CD4-positive, alpha-beta memory T cell (primary cell): ENCODE data around the gene PFN3. TPM values are rescaled to one million over a fixed set of nuclear protein-coding genes. Genes with fewer than 3 reads are reported as not detected.
A peak's percentile ranks its signal among the peaks of the same experiment; 100 is the strongest.

ENCODE experiments used
- CTCF ChIA-PET: fragments of 350-600 bp; sonication (Branson Sonifier 250); formaldehyde crosslinking; loops from one replicate; lab custom pipeline; 2021; ENCODE audit warnings: inconsistent platforms; ENCODE audit not compliant: partially characterized antibody; lab: Charles Lee
- POLR2A ChIA-PET: fragments of 350-600 bp; sonication (Branson Sonifier 250); formaldehyde crosslinking; loops from one replicate; lab custom pipeline; 2021; ENCODE audit not compliant: partially characterized antibody; lab: Charles Lee
- DNase-seq, 5 donors: peaks; one replicate each; pipeline versions ENCODE4 v3.0.0 to v3.0.0-alpha.2; 2020 to 2022; ENCODE audit warnings: mixed read lengths in 1 of 5
- H3K27ac ChIP-seq: one replicate; pipeline ENCODE4 v1.7.0; 2013; ENCODE audit warnings: low read depth, low read length
- H3K27me3 ChIP-seq: 2 replicates; pipeline ENCODE4 v1.7.0; 2013; ENCODE audit warnings: mild to moderate bottlenecking, low read length, moderate library complexity; ENCODE audit not compliant: insufficient read depth
- H3K36me3 ChIP-seq: 2 replicates; pipeline ENCODE4 v1.7.0; 2013; ENCODE audit warnings: mild to moderate bottlenecking, low read length, moderate library complexity; ENCODE audit not compliant: insufficient read depth
- H3K4me1 ChIP-seq: 2 replicates; pipeline ENCODE4 v1.7.0; 2013; ENCODE audit warnings: mild to moderate bottlenecking, low read length, moderate library complexity; ENCODE audit not compliant: insufficient read depth
- H3K4me3 ChIP-seq, 2 donors: one replicate each; pipeline ENCODE4 v1.7.0; 2013; ENCODE audit warnings: low read length in 2 of 2, mild to moderate bottlenecking in 1 of 2
- H3K9me3 ChIP-seq, 2 donors: one replicate each; pipeline ENCODE4 v1.7.0; 2013; ENCODE audit warnings: low read length in 2 of 2, control low read depth in 1 of 2; ENCODE audit not compliant: control insufficient read depth in 1 of 2
- H3K27ac Mint-ChIP-seq, 7 donors: one replicate each; pipeline ENCODE4 v1.8.0; 2020 to 2021; ENCODE audit warnings: mixed read lengths in 7 of 7, mild to moderate bottlenecking in 6 of 7, inconsistent platforms in 3 of 7, moderate library complexity in 3 of 7
- H3K27me3 Mint-ChIP-seq, 2 donors: one replicate each; pipeline ENCODE4 v1.8.0; 2020 to 2021; ENCODE audit warnings: mixed read lengths in 2 of 2
- H3K36me3 Mint-ChIP-seq, 2 donors: one replicate each; pipeline ENCODE4 v1.8.0; 2020 to 2021; ENCODE audit warnings: mixed read lengths in 2 of 2, inconsistent platforms in 1 of 2, mild to moderate bottlenecking in 1 of 2
- H3K4me1 Mint-ChIP-seq, 4 donors: one replicate each; pipeline ENCODE4 v1.8.0; 2020 to 2021; ENCODE audit warnings: mixed read lengths in 4 of 4, mild to moderate bottlenecking in 1 of 4
- H3K4me3 Mint-ChIP-seq, 8 donors: one replicate each; pipeline ENCODE4 v1.8.0; 2020 to 2021; ENCODE audit warnings: mixed read lengths in 8 of 8, mild to moderate bottlenecking in 7 of 8, moderate library complexity in 6 of 8, inconsistent platforms in 3 of 8
- H3K9me3 Mint-ChIP-seq, 8 donors: one replicate each; pipeline ENCODE4 v1.8.0; 2020 to 2021; ENCODE audit warnings: mixed read lengths in 8 of 8, mild to moderate bottlenecking in 5 of 8, inconsistent platforms in 3 of 8, moderate library complexity in 1 of 8
- intact Hi-C: fragments of 100-400 bp; cut with micrococcal nuclease; formaldehyde crosslinking; loops from one replicate; pipeline ENCODE4 v1.15.1; 2023
- polyA plus RNA-seq, 2 donors: library from polyadenylated mRNA; unstranded; fragments of 300-500 nt; fragmentation: Illumina TruSeq; gene quantifications; one replicate each; pipeline ENCODE4 v1.2.3, GENCODE V29; 2021
- total RNA-seq, 2 experiments: library from RNA; stranded (reverse); gene quantifications; one replicate each; pipeline ENCODE4 v1.2.3, GENCODE V29; 2021

Gene PFN3
- total and polyA plus RNA-seq, 4 experiments from 2014 or later, result not detected

DNA sequence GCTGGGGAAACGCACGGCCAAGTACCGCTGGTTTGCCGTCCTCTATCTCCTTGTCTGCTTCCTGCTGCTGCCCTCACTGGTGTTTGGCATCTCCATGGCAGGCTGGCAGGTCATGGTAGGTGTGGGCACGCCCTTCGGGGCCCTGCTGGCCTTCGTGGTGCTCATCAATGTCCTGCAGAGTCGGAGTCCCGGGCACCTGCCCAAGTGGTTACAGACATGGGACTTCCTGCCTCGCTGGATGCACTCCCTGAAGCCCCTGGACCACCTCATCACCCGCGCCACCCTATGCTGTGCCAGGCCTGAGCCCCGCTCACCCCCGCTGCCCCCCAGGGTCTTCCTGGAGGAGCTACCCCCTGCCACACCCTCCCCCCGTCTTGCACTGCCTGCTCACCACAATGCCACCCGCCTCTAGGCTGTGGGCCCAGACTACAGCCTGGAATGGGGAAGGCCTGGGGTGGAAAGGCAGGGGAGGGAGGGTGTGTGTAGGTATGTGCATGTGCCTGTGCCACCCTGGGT, 2.5 kb downstream of the PFN3 start:
- H3K9me3 Mint-ChIP-seq, result peaks cover 0 to 1% (median 0%) of the 10 kb centered on the region in 8 donors
- intact Hi-C loops, result no loop called here
- no peaks in the 10 kb centered on the region for H3K27me3 ChIP-seq
- no peak overlapping the region for H3K4me3 Mint-ChIP-seq
- peaks cover 10% of the 10 kb centered on the region for H3K4me1 ChIP-seq
- H3K27me3 Mint-ChIP-seq, result no peaks in the 10 kb centered on the region
- ChIA-PET CTCF (interaction anchor here (0.6 kb wide), 1 partner anchor 31 kb away, joined by 3 read pairs; no protein-coding TSS in a partner anchor), POLR2A (no interaction called here)
- DNase-seq, result no peak
- no peaks in the 10 kb centered on the region for H3K36me3 ChIP-seq
- no peak overlapping the region for H3K27ac ChIP-seq
- H3K9me3 ChIP-seq, result no peaks in the 10 kb centered on the region
- no peaks in the 10 kb centered on the region for H3K36me3 Mint-ChIP-seq
- no peak overlapping the region for H3K4me3 ChIP-seq
- no peak overlapping the region for H3K27ac Mint-ChIP-seq
- peaks cover 4 to 12% (median 8%) of the 10 kb centered on the region in 4 donors for H3K4me1 Mint-ChIP-seq

GRCh38 chr5:177396807-177397206, 3.7 kb downstream of the PFN3 start:
- no peak for DNase-seq
- no peak overlapping the region for H3K4me3 Mint-ChIP-seq
- Histone ChIP-seq H3K4me1 (no peaks in the 10 kb centered on the region), H3K27me3 (no peaks in the 10 kb centered on the region), H3K36me3 (no peaks in the 10 kb centered on the region), H3K9me3 (no peaks in the 10 kb centered on the region), H3K27ac (no peak overlapping the region), H3K4me3 (no peak overlapping the region)
- peaks cover 0 to 1% (median 0%) of the 10 kb centered on the region in 8 donors for H3K9me3 Mint-ChIP-seq
- H3K27ac Mint-ChIP-seq, result no peak overlapping the region
- no peaks in the 10 kb centered on the region for H3K27me3 Mint-ChIP-seq
- CTCF ChIA-PET, result no interaction called here
- POLR2A ChIA-PET, result no interaction called here
- intact Hi-C loops, result no loop called here
- H3K4me1 Mint-ChIP-seq, result peaks cover 0 to 2% (median under 1%) of the 10 kb centered on the region in 4 donors
- H3K36me3 Mint-ChIP-seq, result no peaks in the 10 kb centered on the region

- peaks cover 3 to 9% (median 4%) of the 10 kb centered on the region in 4 donors for H3K4me1 Mint-ChIP-seq
- intact Hi-C loops, result no loop called here
- H3K27ac ChIP-seq, result no peak overlapping the region
- CTCF ChIA-PET, result interaction anchor here (1.5 to 11.6 kb wide), 3 partner anchors 8 to 78 kb away, joined by 6 to 271 read pairs (median 8); no protein-coding TSS in a partner anchor
- POLR2A ChIA-PET, result no interaction called here
- H3K27me3 ChIP-seq, result no peaks in the 10 kb centered on the region
- no peaks in the 10 kb centered on the region for H3K36me3 Mint-ChIP-seq
- no peak overlapping the region for H3K27ac Mint-ChIP-seq
- H3K4me1 ChIP-seq, result peaks cover 1% of the 10 kb centered on the region
- H3K9me3 Mint-ChIP-seq, result peaks cover 0 to 1% (median 0%) of the 10 kb centered on the region in 8 donors
- H3K27me3 Mint-ChIP-seq, result no peaks in the 10 kb centered on the region
- no peaks in the 10 kb centered on the region for H3K36me3 ChIP-seq
- H3K4me3 Mint-ChIP-seq, result no peak overlapping the region
- no peak overlapping the region for H3K4me3 ChIP-seq
- H3K9me3 ChIP-seq, result no peaks in the 10 kb centered on the region
- no peak for DNase-seq
Measured at GRCh38 chr5:177396078-177396477, 4.4 kb downstream of the PFN3 start.

DNA sequence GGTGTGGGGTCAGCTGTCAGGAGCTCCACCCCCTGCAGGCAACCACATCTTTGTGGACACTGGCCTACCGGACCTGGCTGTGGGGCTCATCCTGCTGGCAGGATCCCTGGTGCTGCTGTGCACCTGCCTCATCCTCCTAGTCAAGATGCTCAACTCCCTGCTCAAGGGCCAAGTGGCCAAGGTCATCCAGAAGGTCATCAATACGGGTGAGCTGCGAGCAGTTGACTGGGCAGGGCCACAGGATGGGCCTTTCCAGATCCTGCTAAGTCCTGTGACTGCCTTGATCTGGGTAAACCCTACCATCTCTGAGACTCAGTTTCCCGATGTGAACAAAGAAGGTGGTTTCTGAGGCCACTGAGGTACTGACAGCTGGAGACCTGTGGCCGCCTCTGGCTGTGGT, 6.5 kb downstream of the PFN3 start:
- POLR2A ChIA-PET, result interaction anchor here (6.6 to 10.3 kb wide), 2 partner anchors 10 to 52 kb away, joined by 86 to 138 read pairs; partner anchors contain the start of genes PFN3 and PRR7
- no peak overlapping the region for H3K27ac ChIP-seq
- DNase-seq, result peak in 1 of 5 donors; percentile 15
- H3K27me3 ChIP-seq, result no peaks in the 10 kb centered on the region
- H3K27ac Mint-ChIP-seq, result no peak overlapping the region
- H3K4me1 ChIP-seq, result peaks cover 22% of the 10 kb centered on the region
- H3K9me3 Mint-ChIP-seq, result peaks cover 0 to 1% (median 0%) of the 10 kb centered on the region in 8 donors
- no peaks in the 10 kb centered on the region for H3K27me3 Mint-ChIP-seq
- CTCF ChIA-PET, result interaction anchor here (1.2 to 11.6 kb wide), 6 partner anchors 10 to 107 kb away, joined by 3 to 271 read pairs (median 27); no protein-coding TSS in a partner anchor
- intact Hi-C loops, result loop anchor here (5.0 kb wide), 1 partner anchor 37 kb away; the partner anchor contains the start of gene RGS14
- no peak overlapping the region for H3K4me3 Mint-ChIP-seq
- peaks cover 20 to 30% (median 25%) of the 10 kb centered on the region in 4 donors for H3K4me1 Mint-ChIP-seq
- no peaks in the 10 kb centered on the region for H3K9me3 ChIP-seq
- no peaks in the 10 kb centered on the region for H3K36me3 ChIP-seq
- no peak overlapping the region for H3K4me3 ChIP-seq
- H3K36me3 Mint-ChIP-seq, result no peaks in the 10 kb centered on the region

GRCh38 chr5:177393206-177393765, 7.2 kb downstream of the PFN3 start:
- intact Hi-C loops, result loop anchor here (5.0 kb wide), 1 partner anchor 36 kb away; the partner anchor contains the start of gene RGS14
- Mint-ChIP-seq H3K27ac (peak overlapping the region in 2 of 7 donors; percentile 6 to 74), H3K4me3 (no peak overlapping the region)

GRCh38 chr5:177392765-177393164, 7.7 kb downstream of the PFN3 start:
- no peak overlapping the region for H3K4me3 Mint-ChIP-seq
- H3K4me3 ChIP-seq, result no peak overlapping the region
- peak in 1 of 5 donors; percentile 14 for DNase-seq
- no peaks in the 10 kb centered on the region for H3K36me3 ChIP-seq
- H3K27me3 ChIP-seq, result no peaks in the 10 kb centered on the region
- H3K27ac ChIP-seq, result no peak overlapping the region
- peaks cover 35% of the 10 kb centered on the region for H3K4me1 ChIP-seq
- peaks cover 0 to 1% (median 0%) of the 10 kb centered on the region in 8 donors for H3K9me3 Mint-ChIP-seq
- H3K27ac Mint-ChIP-seq, result peak overlapping the region in 2 of 7 donors; percentile 6 to 55
- no peaks in the 10 kb centered on the region for H3K9me3 ChIP-seq
- intact Hi-C loops, result loop anchor here (5.0 kb wide), 1 partner anchor 35 kb away; the partner anchor contains the start of gene RGS14
- no peaks in the 10 kb centered on the region for H3K27me3 Mint-ChIP-seq
- no peaks in the 10 kb centered on the region for H3K36me3 Mint-ChIP-seq
- POLR2A ChIA-PET, result interaction anchor here (1.0 to 10.3 kb wide), 4 partner anchors 11 to 62 kb away, joined by 3 to 138 read pairs (median 48); partner anchors contain the start of genes PFN3 and PRR7
- peaks cover 31 to 40% (median 37%) of the 10 kb centered on the region in 4 donors for H3K4me1 Mint-ChIP-seq
- CTCF ChIA-PET, result interaction anchor here (1.0 to 11.6 kb wide), 10 partner anchors 11 to 111 kb away, joined by 3 to 271 read pairs (median 4); partner anchors contain the start of gene PDLIM7

More at GRCh38 chr5:177393206-177393765, 7.2 kb downstream of the PFN3 start:
- Mint-ChIP-seq H3K36me3 (no peaks in the 10 kb centered on the region), H3K27me3 (no peaks in the 10 kb centered on the region), H3K9me3 (peaks cover 0 to 1% (median 0%) of the 10 kb centered on the region in 8 donors), H3K4me1 (peaks cover 27 to 37% (median 32%) of the 10 kb centered on the region in 4 donors)
- ChIA-PET CTCF (interaction anchor here (0.5 to 11.6 kb wide), 12 partner anchors 10 to 708 kb away, joined by 3 to 271 read pairs (median 4); partner anchors contain the start of gene PDLIM7), POLR2A (interaction anchor here (1.0 to 10.3 kb wide), 4 partner anchors 11 to 62 kb away, joined by 3 to 138 read pairs (median 48); partner anchors contain the start of genes PFN3 and PRR7)
- Histone ChIP-seq H3K27me3 (no peaks in the 10 kb centered on the region), H3K4me3 (no peak overlapping the region), H3K9me3 (no peaks in the 10 kb centered on the region), H3K36me3 (no peaks in the 10 kb centered on the region), H3K27ac (no peak overlapping the region), H3K4me1 (peaks cover 29% of the 10 kb centered on the region)
- peak in 1 of 5 donors; percentile 28 for DNase-seq
